Bone marrow (tissue), 2 donors: ENCODE results near the gene RAD21L1.
"Not testable (repeated sequence)": the region's sequence is repeated elsewhere in the genome, so short reads cannot be mapped to it uniquely, and the experiment has no call there.

Experiments
- DNase-seq, 2 donors: peaks; one replicate each; lab custom pipeline; 2025; lab: John Stamatoyannopoulos, UW

The RAD21L1 gene

GRCh38 chr20:1225263-1225782, 521 bp upstream of the RAD21L1 start:
- no peak for DNase-seq

GRCh38 chr20:1229541-1229940, 3.7 kb downstream of the RAD21L1 start:
- DNase-seq, result no peak

- DNase-seq, result no peak
These were observed 6.7 kb downstream of the RAD21L1 start for GRCh38 chr20:1232286-1233111.

- DNase-seq, result no peak
These were observed 14.7 kb downstream of the RAD21L1 start for GRCh38 chr20:1240549-1240948.

- no peak for DNase-seq
These were observed 15.6 kb downstream of the RAD21L1 start for GRCh38 chr20:1241456-1241855.

GRCh38 chr20:1242099-1242498, 16.3 kb downstream of the RAD21L1 start:
- no peak for DNase-seq

GRCh38 chr20:1242530-1242929, 16.7 kb downstream of the RAD21L1 start:
- no peak for DNase-seq

- no peak for DNase-seq
These were observed 19.7 kb downstream of the RAD21L1 start for GRCh38 chr20:1245578-1245977.

- no peak for DNase-seq
These were observed 21.8 kb downstream of the RAD21L1 start for GRCh38 chr20:1247689-1248088.

GRCh38 chr20:1250282-1250681, 24.4 kb downstream of the RAD21L1 start:
- not testable (repeated sequence) for DNase-seq

- DNase-seq, result no peak
These were observed 26.6 kb downstream of the RAD21L1 start for GRCh38 chr20:1252416-1252815.

- DNase-seq, result no peak
These were observed 28.4 kb downstream of the RAD21L1 start for GRCh38 chr20:1254254-1254653.

GRCh38 chr20:1255675-1256074, 29.8 kb downstream of the RAD21L1 start:
- DNase-seq, result no peak

GRCh38 chr20:1263853-1264252, 38.0 kb downstream of the RAD21L1 start:
- no peak for DNase-seq

GRCh38 chr20:1264727-1265126, 38.9 kb downstream of the RAD21L1 start:
- DNase-seq, result no peak

- no peak for DNase-seq
These were observed 39.5 kb downstream of the RAD21L1 start for GRCh38 chr20:1265226-1265915.

GRCh38 chr20:1265916-1266166, 40.0 kb downstream of the RAD21L1 start:
- DNase-seq, result no peak

- DNase-seq, result peak in 1 of 2 donors; percentile 4
These were observed 40.5 kb downstream of the RAD21L1 start, which contains the start of gene SNPH for GRCh38 chr20:1266167-1266973. Gene SNPH (plus strand): TSS chr20:1266294. CDS start chr20:1296240, 29,946 bp downstream.

- DNase-seq, result no peak
These were observed 41.3 kb downstream of the RAD21L1 start for GRCh38 chr20:1267161-1267560.

- no peak for DNase-seq
These were observed 42.0 kb downstream of the RAD21L1 start for GRCh38 chr20:1267809-1268374.

- no peak for DNase-seq
These were observed 43.4 kb downstream of the RAD21L1 start for GRCh38 chr20:1269235-1269634.

GRCh38 chr20:1269850-1270249, 44.0 kb downstream of the RAD21L1 start:
- DNase-seq, result no peak
